GM12891 (cell line): ENCODE measurements around the gene MAP2K5.

Source experiments
- PAX5 ChIP-seq: IDR thresholded peaks from 2 replicates; pipeline ENCODE4 v1.6.1; 2011; ENCODE audit warnings: low read length, moderate library complexity, mild to moderate bottlenecking; ENCODE audit not compliant: insufficient read depth, severe bottlenecking
- POLR2A ChIP-seq: IDR thresholded peaks from 2 replicates; pipeline ENCODE4 v1.6.1; 2011; ENCODE audit warnings: low read depth, low read length, control low read depth
- POLR2AphosphoS5 ChIP-seq: IDR thresholded peaks from 2 replicates; pipeline ENCODE4 v1.6.1; 2011; ENCODE audit warnings: low read depth, low read length, control low read depth
- SPI1 ChIP-seq: IDR thresholded peaks from 2 replicates; pipeline ENCODE4 v1.6.1; 2011; ENCODE audit warnings: low read depth, low read length, control low read depth
- TAF1 ChIP-seq: IDR thresholded peaks from 2 replicates; pipeline ENCODE4 v1.6.1; 2011; ENCODE audit warnings: low read depth, low read length, control low read depth

DNA sequence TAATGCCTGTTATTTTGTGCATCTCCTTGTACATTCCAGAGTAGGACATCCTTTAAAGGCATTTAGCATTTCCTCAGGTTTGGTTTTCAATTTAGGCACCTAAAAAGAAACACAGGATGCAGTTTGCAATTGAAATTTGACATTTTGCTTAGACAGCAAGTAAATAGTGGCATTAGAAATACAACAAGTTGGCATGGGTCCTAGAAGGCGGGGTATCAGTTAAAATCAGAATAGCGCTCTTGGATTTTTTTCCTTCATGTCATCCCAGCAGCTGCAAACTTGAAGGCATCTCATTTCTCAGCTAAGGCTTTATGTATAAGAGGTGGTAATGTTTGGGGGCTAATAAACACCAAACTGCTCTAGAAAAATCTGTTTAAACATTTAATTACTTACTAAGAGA lies 235.3 kb downstream of the MAP2K5 start:
- TF ChIP-seq POLR2A = no peak
- TF ChIP-seq SPI1 = no peak
- no peak for TF ChIP-seq POLR2AphosphoS5
- no peak for TF ChIP-seq TAF1
- no peak for TF ChIP-seq PAX5
